HG03139 (cell line): ENCODE measurements around the gene GABRR3.

ENCODE experiments used
- ATAC-seq: cut with Tn5 transposase; IDR thresholded peaks from one replicate; pipeline ENCODE4 v1.9.1; 2021; ENCODE audit not compliant: unreplicated experiment

Gene GABRR3

GRCh38 chr3:97958796-97959195 is 76.3 kb downstream of the GABRR3 start:
- ATAC-seq = no peak

- ATAC-seq = no peak
Measured at GRCh38 chr3:97958396-97958795, 76.7 kb downstream of the GABRR3 start.

- ATAC-seq = no peak
Measured at GRCh38 chr3:97957617-97958311, 77.4 kb downstream of the GABRR3 start.

DNA sequence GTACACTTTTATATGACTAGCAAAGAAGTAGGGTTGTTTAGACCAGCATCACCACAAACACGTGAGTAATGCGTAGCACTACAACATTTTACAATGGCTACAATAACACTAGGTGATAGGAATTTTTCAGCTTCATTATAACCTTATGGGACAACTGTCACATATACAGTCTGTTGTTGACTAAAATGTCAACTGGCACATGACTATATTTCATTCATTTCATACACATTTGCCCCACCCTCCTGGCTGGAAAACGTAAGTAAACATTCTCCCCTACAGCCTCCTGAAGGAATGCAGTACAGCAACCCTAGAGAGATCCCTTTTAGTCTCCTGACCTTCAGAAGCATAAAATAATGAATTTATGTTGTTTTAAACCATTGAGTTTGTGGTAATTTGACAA is 79.1 kb downstream of the GABRR3 start:
- no peak for ATAC-seq

DNA sequence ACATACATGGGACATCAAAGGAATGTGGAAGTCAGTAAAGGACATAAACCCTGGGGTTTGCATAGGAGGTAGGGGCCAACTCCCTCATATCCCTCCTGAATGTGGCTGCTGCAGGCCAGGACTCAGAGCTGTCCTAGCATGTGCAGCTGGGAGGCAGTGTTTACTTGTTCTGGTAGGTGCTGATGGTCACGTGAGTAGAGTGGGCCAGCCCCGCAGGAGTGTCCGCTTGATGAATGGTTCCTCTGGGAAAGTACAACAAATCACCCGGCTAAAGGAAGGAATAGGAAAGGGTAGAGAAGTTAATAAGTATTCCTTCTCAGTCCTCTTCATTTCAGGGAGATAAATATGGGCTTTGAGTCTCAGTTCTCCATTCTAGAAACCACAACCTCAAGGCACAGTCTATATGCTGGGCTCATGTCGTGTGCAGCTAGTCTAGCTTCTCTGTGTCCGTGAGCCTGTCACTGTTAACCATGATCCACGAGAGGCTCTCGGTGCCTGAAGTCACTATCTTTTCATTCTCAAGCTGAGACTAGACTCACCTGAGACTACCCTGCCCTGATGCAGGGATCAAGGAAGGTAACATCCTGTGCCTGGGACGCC is 80.8 kb downstream of the GABRR3 start:
- ATAC-seq = peak; percentile 63

DNA sequence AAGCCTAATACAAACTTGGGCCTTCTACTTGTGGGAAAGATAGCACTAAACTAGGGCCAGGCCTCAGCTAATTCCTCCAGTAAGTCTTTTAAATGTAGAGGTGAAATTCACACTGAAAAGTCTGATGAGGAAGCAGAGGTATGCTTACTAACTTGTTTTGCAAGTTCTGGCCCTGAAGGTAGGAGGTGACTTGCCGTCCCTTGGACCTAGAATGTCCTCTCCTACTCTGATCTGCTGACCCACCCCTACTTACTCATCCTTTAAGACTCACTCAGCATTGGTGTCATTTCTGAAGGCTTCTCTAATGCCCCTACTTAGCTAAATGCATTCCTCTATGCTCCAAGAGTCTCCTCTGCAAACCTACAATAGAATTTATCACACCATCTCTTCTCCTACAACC is 82.2 kb downstream of the GABRR3 start:
- no peak for ATAC-seq

DNA sequence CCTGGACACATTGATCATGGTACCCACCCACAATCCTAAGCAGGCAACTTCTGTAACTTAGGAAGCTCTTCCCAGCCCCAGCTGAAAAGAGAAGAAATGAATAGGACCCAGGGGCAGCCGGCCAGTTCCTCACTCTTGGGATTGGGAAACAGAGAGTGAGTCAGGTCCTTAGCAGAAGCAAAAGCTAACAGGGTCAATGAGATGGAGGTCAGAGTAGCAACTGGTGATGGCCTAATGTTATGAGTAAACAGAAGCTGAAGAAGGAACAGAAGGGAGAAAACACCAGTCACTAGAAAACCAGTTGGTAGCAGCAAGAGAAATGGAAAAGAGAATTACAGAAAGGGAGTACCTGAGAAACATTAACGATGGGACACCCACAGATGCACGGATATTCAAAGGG is 82.8 kb downstream of the GABRR3 start:
- ATAC-seq = no peak

- ATAC-seq = no peak
Measured at GRCh38 chr3:97950360-97950759, 84.8 kb downstream of the GABRR3 start.

DNA sequence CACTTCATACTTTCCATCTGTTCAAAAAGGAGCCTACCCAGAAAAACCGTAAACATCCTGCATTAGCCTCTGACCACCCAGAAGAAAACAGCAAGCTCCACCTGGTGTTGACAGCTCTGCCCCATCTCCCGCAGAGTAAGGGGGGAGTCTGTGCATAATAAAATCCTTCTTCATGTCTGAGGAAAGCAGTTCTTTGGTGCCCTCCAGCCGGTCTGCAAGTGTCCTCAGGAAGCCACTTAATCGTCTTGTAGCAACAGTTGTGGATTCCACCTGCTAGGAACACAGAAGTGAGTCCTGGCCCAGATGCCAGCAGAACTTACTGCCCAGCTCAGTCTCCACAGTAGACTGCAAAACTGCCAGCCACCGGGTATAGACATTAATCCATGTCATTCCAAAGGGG is 85.4 kb downstream of the GABRR3 start:
- ATAC-seq = no peak

DNA sequence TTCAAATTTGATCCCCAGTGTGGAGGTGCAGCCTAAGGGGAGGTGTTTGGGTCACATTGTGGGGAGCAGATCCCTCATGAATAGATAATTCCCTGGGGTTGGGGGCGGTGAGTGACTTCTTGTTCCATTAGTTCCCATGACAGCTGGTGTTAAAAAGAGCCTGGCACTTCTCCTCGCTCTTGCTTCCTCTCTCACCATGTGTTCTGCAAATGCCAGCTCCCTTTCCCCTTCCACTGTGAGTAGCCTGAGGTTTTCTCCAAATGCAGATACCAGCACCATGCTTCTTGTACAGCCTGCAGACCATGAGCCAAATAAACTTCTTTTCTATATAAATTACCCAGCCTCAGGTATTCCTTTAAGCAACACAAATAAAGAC is 86.0 kb downstream of the GABRR3 start:
- no peak for ATAC-seq

GRCh38 chr3:97948351-97949109 is 86.6 kb downstream of the GABRR3 start:
- no peak for ATAC-seq

GRCh38 chr3:97942801-97943546 is 92.1 kb downstream of the GABRR3 start:
- ATAC-seq = no peak

GRCh38 chr3:97940034-97940433 is 95.1 kb downstream of the GABRR3 start:
- no peak for ATAC-seq

DNA sequence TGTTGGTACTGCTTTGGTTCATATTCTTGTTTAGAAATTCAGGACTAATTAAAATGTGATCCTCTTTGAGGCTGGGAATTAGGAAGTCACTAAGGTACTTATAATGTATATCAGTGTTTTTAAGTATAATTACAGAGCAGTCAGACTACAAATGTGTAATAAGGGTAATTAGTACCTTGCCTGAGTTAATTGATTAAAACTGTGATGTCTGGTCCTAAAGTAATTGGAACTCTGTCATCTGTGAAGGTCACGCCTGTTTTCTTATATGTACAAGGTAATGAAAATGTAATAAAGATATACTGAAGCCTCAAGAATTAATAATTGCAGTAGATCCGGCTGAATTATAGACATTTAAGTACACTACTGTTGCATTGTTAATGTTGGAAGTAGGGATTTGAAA is 95.7 kb downstream of the GABRR3 start:
- no peak for ATAC-seq

DNA sequence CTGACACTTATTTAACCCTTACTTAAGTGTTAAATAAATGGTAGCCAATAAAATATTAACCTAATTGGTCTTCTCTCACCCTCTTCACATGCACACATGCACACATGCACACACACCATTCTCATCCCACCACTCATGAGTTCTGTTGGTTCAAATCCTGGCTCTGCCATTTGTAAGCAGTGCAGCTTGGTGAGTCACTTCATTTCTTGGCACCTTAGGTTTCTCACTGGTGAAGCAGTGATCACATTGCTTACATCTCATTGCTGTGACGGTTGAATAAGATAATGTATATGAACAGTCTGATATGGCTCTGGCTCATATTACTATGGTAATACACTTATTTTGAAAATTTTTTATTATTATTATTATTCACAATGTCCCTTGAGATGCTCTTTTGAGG is 96.7 kb downstream of the GABRR3 start:
- no peak for ATAC-seq

GRCh38 chr3:97937205-97937604 is 97.9 kb downstream of the GABRR3 start:
- no peak for ATAC-seq

DNA sequence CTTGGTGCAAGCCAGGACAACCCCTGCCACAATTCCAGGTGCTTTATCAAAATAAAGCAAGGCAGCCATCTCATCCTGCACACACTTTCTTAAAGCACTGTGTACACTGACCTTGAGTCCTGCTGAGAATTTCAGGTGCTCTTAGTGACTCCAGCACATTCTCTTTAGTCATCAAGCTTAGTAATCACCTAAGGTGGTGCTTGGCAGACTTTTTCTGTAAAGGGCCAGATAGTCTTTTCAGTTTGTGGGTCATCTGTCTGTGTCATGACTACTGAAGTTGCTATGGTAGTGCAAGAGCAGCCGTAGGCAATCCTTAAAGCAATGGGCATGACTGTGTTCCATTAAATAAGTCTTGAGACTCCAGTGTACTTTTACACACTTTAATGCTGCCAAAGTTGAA is 99.3 kb downstream of the GABRR3 start:
- no peak for ATAC-seq
